Kidney epithelial cell (primary cell): ENCODE results near the gene SRRM2. TPM values are rescaled to one million over a fixed set of nuclear protein-coding genes. Genes with fewer than 3 reads are reported as not detected.

Experiments used
- DNase-seq: peaks from one replicate; pipeline ENCODE4 v3.0.0-alpha.2; 2010; ENCODE audit warnings: low read depth
- H3K27me3 ChIP-seq: 2 replicates; pipeline ENCODE4 v1.6.0; 2011; ENCODE audit warnings: low read length; ENCODE audit not compliant: control insufficient read depth, insufficient read depth
- H3K36me3 ChIP-seq: 2 replicates; pipeline ENCODE4 v1.5.1; 2011; ENCODE audit warnings: low read length; ENCODE audit not compliant: control insufficient read depth, insufficient read depth
- H3K4me3 ChIP-seq: 2 replicates; pipeline ENCODE4 v1.5.1; 2011; ENCODE audit warnings: low read depth, mild to moderate bottlenecking, control low read depth, low read length
- total RNA-seq: library from RNA; depleted of rRNA; stranded (reverse); fragments of >200 nt; gene quantifications from 2 replicates; pipeline ENCODE4 v1.2.3, GENCODE V29; 2015
- TF ChIP-seq, protein P1 (sequence below): IDR thresholded peaks from 2 replicates; pipeline ENCODE4 v1.5.1; 2011; ENCODE audit warnings: mild to moderate bottlenecking, moderate library complexity, low read length, control low read depth, inconsistent platforms; ENCODE audit not compliant: insufficient read depth, poor library complexity, severe bottlenecking

SRRM2 gene
- total RNA-seq, 1 donor from 2014 or later, result 82.6 TPM

DNA sequence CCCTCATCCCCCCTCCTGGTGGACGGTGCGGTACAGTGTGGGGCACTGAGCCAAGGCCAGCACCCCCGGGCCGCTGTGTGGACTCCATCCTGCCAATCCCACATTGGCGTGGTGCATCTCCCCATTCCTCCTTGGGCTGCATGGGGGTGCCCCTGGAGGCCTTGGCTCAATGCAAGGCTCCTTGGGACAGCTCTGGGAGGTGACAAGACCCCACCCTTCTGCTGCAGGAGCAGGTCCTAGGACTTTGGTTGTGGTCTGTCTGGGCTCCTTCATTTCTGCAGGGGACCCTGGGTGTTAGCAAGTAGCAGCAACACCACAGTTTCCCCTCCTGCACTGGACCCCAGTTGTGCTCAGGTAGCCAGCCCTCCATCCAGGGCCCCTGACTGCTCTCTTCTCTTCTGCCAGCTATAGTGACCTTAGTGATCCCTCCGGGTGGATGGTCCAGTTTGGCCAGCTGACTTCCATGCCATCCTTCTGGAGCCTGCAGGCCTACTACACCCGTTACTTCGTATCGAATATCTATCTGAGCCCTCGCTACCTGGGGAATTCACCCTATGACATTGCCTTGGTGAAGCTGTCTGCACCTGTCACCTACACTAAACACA is 65.9 kb downstream of the SRRM2 start:
- TF ChIP-seq, protein P1, sequence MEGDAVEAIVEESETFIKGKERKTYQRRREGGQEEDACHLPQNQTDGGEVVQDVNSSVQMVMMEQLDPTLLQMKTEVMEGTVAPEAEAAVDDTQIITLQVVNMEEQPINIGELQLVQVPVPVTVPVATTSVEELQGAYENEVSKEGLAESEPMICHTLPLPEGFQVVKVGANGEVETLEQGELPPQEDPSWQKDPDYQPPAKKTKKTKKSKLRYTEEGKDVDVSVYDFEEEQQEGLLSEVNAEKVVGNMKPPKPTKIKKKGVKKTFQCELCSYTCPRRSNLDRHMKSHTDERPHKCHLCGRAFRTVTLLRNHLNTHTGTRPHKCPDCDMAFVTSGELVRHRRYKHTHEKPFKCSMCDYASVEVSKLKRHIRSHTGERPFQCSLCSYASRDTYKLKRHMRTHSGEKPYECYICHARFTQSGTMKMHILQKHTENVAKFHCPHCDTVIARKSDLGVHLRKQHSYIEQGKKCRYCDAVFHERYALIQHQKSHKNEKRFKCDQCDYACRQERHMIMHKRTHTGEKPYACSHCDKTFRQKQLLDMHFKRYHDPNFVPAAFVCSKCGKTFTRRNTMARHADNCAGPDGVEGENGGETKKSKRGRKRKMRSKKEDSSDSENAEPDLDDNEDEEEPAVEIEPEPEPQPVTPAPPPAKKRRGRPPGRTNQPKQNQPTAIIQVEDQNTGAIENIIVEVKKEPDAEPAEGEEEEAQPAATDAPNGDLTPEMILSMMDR, result no peak
- Histone ChIP-seq H3K4me3 (no peak overlapping the region), H3K27me3 (peaks cover 3% of the 10 kb centered on the region), H3K36me3 (no peaks in the 10 kb centered on the region)
- no peak for DNase-seq

DNA sequence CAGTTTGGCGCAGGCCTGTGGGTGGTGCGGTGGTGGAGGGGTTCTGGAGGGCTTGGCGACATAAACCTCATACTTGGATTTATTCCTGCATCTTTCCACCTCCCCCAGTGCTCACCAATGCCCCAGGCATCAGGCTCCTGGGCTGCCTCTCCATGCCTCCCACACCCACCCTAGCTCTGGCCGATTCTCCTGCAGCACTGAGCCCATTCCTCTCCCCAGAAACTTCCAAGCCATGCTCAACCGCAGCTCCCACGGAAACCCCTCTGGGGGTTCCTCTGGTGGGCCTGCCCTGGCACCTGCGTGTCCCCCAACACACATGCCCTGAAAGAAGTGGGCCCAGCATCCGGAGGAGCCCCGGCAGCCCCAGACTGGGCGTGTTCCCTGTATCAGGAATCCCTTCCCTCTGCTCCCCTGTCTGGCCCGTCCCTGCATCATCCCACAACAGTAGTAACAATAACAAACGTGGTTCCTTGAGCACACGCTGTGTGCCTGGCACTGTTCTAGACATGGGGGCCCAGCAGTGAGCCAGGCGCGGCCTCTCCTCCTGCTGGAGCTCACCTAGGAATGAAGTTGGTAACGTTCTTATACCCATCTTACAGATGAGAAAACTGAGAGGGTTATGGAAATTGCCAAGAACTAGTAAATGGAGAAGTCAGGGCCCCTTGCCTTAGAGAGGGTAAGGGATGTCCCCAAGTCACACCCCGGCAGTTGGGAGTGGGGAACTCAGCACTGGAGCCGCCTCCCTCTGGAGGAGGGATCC is 66.9 kb downstream of the SRRM2 start:
- no peaks in the 10 kb centered on the region for H3K36me3 ChIP-seq
- no peak for DNase-seq
- no peak overlapping the region for H3K4me3 ChIP-seq
- peaks cover 3% of the 10 kb centered on the region for H3K27me3 ChIP-seq
- TF ChIP-seq, protein P1, result no peak

DNA sequence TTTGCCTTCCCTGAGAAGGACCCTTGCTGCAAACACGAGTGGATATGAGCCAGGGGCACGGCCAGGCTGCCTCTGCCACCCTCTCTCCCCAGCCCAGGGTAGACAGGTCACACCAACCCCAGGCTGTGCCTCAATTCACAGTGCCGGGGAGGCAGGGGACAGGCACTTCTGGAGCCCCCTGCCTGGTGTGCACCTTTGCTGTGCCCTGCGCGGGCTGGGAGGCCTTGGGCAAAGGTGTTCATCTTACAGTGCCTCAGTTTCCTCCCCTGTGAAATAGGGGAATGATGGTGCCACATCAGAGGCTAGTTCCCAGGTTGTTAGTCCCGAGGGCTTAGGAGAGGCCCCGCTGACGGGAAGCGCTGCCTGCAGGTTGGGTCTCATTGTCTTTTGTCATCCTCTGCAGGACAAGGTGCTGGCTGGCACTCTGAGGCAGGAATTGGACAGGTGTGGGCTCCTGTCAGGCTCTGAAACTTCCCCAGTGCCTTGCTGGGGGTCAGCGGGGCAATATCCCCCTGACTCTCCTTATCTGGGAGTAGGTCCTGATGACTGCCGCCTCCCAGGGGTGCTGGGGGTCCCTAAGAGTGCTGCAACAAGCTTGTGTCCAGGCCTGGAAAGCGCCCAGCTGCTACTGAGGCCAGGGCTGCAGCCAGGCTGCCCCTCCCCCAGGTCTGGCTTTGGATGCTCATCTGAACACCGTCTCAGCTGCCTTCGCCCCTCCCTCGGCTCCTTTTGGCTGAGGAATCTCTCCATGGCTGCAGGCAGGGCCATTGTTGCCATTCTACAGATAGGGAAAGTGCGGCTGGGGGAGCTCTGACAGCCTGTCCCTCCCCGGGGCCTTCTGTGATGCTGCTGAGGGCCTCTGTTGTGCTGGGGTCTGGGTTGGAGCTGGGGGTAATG is 67.7 kb downstream of the SRRM2 start:
- Histone ChIP-seq H3K4me3 (no peak overlapping the region), H3K27me3 (peaks cover 3% of the 10 kb centered on the region), H3K36me3 (no peaks in the 10 kb centered on the region)
- no peak for DNase-seq
- TF ChIP-seq, protein P1, result no peak

Other genes with a start within 250 kb of the SRRM2 start
- 79.1 and 139 TPM in 2 replicates for gene ATP6V0C, start 238.7 kb upstream of the SRRM2 start, total RNA-seq
- 76.0 and 87.5 TPM in 2 replicates for gene AMDHD2, start 232.3 kb upstream of the SRRM2 start, total RNA-seq
- gene CEMP1, start 221.2 kb upstream of the SRRM2 start, total RNA-seq, result not detected in 2 replicates
- 27.0 and 30.5 TPM in 2 replicates for gene PDPK1, start 214.6 kb upstream of the SRRM2 start, total RNA-seq
- gene KCTD5, start 70.1 kb upstream of the SRRM2 start, total RNA-seq, result 47.4 and 47.8 TPM in 2 replicates
- gene PRSS27, start 32.4 kb upstream of the SRRM2 start, total RNA-seq, result 2.9 and 3.1 TPM in 2 replicates
- gene ELOB, start 24.6 kb downstream of the SRRM2 start, total RNA-seq, result 557 and 714 TPM in 2 replicates
- not detected in 2 replicates for gene PRSS33, start 34.9 kb downstream of the SRRM2 start, total RNA-seq
- not detected in 2 replicates for gene PRSS41, start 45.8 kb downstream of the SRRM2 start, total RNA-seq
- 0.29 and 3.0 TPM in 2 replicates for gene PRSS21, start 64.6 kb downstream of the SRRM2 start, total RNA-seq
- gene ZG16B, start 77.7 kb downstream of the SRRM2 start, total RNA-seq, result 1.1 and 2.8 TPM in 2 replicates
- 71.8 and 76.0 TPM in 2 replicates for gene PRSS22, start 105.5 kb downstream of the SRRM2 start, total RNA-seq
- 58.6 and 69.5 TPM in 2 replicates for gene FLYWCH2, start 130.6 kb downstream of the SRRM2 start, total RNA-seq
- 48.4 and 66.1 TPM in 2 replicates for gene FLYWCH1, start 159.3 kb downstream of the SRRM2 start, total RNA-seq
- gene KREMEN2, start 211.6 kb downstream of the SRRM2 start, total RNA-seq, result 0.04 and 1.3 TPM in 2 replicates
- 14.2 and 15.2 TPM in 2 replicates for gene PAQR4, start 216.7 kb downstream of the SRRM2 start, total RNA-seq
- gene PKMYT1, start 227.8 kb downstream of the SRRM2 start, total RNA-seq, result 5.1 and 6.1 TPM in 2 replicates